ENCODE results near the gene MYBPC3.

DNA sequence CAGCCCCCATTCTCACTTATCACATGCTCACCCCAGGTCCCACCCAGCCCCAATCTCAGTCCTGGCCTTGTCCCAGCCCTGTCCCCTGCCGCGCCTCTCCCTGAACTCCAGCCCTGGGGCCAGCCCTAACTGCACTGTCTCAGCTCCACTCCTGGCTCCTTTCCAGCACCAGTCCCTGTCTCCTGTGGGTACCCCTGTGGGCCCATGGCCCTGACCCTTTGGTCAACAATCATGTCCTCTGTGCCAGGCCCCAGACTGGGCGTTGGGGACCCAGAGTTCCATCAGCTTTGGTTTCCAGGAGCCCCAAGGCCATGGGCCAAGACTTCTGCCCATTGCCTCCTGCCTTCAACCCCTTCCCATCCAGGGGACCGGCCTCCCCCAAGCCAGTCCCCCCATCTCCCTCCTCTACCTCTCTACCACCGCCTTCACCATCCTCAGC lies 25.1 kb upstream of the MYBPC3 start:
- TF ChIP-seq, protein P1, sequence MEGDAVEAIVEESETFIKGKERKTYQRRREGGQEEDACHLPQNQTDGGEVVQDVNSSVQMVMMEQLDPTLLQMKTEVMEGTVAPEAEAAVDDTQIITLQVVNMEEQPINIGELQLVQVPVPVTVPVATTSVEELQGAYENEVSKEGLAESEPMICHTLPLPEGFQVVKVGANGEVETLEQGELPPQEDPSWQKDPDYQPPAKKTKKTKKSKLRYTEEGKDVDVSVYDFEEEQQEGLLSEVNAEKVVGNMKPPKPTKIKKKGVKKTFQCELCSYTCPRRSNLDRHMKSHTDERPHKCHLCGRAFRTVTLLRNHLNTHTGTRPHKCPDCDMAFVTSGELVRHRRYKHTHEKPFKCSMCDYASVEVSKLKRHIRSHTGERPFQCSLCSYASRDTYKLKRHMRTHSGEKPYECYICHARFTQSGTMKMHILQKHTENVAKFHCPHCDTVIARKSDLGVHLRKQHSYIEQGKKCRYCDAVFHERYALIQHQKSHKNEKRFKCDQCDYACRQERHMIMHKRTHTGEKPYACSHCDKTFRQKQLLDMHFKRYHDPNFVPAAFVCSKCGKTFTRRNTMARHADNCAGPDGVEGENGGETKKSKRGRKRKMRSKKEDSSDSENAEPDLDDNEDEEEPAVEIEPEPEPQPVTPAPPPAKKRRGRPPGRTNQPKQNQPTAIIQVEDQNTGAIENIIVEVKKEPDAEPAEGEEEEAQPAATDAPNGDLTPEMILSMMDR (conservative IDR thresholded peaks at IDR 0.05; ENCODE audit: low read length) = no peak
- TF ChIP-seq EZH2phosphoT487 (IDR thresholded peaks at IDR 0.05; ENCODE audit: borderline replicate concordance) = no peak

Measured in Loucy (cell line).